ENCODE measurements around the gene GTPBP10.

- TF ChIP-seq, protein P1, sequence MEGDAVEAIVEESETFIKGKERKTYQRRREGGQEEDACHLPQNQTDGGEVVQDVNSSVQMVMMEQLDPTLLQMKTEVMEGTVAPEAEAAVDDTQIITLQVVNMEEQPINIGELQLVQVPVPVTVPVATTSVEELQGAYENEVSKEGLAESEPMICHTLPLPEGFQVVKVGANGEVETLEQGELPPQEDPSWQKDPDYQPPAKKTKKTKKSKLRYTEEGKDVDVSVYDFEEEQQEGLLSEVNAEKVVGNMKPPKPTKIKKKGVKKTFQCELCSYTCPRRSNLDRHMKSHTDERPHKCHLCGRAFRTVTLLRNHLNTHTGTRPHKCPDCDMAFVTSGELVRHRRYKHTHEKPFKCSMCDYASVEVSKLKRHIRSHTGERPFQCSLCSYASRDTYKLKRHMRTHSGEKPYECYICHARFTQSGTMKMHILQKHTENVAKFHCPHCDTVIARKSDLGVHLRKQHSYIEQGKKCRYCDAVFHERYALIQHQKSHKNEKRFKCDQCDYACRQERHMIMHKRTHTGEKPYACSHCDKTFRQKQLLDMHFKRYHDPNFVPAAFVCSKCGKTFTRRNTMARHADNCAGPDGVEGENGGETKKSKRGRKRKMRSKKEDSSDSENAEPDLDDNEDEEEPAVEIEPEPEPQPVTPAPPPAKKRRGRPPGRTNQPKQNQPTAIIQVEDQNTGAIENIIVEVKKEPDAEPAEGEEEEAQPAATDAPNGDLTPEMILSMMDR (IDR thresholded peaks at IDR 0.05): no peak
- no peak for TF ChIP-seq POLR2A (IDR thresholded peaks at IDR 0.05)
These were observed 36.9 kb downstream of the GTPBP10 start for GRCh38 chr7:90383422-90383821.

Measured in thyroid gland (tissue), 4 donors.